ENCODE measurements around the gene TMEM117.

The TMEM117 gene

GRCh38 chr12:43884683-43885410, 49.0 kb downstream of the TMEM117 start:
- TF ChIP-seq, protein P1, sequence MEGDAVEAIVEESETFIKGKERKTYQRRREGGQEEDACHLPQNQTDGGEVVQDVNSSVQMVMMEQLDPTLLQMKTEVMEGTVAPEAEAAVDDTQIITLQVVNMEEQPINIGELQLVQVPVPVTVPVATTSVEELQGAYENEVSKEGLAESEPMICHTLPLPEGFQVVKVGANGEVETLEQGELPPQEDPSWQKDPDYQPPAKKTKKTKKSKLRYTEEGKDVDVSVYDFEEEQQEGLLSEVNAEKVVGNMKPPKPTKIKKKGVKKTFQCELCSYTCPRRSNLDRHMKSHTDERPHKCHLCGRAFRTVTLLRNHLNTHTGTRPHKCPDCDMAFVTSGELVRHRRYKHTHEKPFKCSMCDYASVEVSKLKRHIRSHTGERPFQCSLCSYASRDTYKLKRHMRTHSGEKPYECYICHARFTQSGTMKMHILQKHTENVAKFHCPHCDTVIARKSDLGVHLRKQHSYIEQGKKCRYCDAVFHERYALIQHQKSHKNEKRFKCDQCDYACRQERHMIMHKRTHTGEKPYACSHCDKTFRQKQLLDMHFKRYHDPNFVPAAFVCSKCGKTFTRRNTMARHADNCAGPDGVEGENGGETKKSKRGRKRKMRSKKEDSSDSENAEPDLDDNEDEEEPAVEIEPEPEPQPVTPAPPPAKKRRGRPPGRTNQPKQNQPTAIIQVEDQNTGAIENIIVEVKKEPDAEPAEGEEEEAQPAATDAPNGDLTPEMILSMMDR (IDR thresholded peaks at IDR 0.05) = no peak
- Histone ChIP-seq H3K27ac (no peak overlapping the region), H3K79me2 (no peaks in the 10 kb centered on the region), H3K27me3 (ENCODE audit: control insufficient read depth, insufficient read depth, low read length) (no peaks in the 10 kb centered on the region), H3K4me1 (peaks cover 8% of the 10 kb centered on the region), H3K9me3 (ENCODE audit: control insufficient read depth, low read length) (no peaks in the 10 kb centered on the region), H3K36me3 (ENCODE audit: control insufficient read depth, insufficient read depth, low read length) (no peaks in the 10 kb centered on the region), H3K9ac (no peak overlapping the region), H3K4me3 (ENCODE audit: low read depth, low read length) (no peak overlapping the region), H2AFZ (no peak overlapping the region), H3K4me2 (ENCODE audit: low read length) (no peak overlapping the region)

GRCh38 chr12:43887397-43887796, 51.5 kb downstream of the TMEM117 start:
- H3K9ac ChIP-seq = no peak overlapping the region
- no peak overlapping the region for H2AFZ ChIP-seq
- H3K36me3 ChIP-seq (ENCODE audit: control insufficient read depth, insufficient read depth, low read length) = no peaks in the 10 kb centered on the region
- no peak overlapping the region for H3K4me3 ChIP-seq (ENCODE audit: low read depth, low read length)
- H3K27me3 ChIP-seq (ENCODE audit: control insufficient read depth, insufficient read depth, low read length) = no peaks in the 10 kb centered on the region
- TF ChIP-seq, protein P1 (IDR thresholded peaks at IDR 0.05) = no peak
- H3K79me2 ChIP-seq = no peaks in the 10 kb centered on the region
- no peaks in the 10 kb centered on the region for H3K9me3 ChIP-seq (ENCODE audit: control insufficient read depth, low read length)
- no peak overlapping the region for H3K4me2 ChIP-seq (ENCODE audit: low read length)
- no peak overlapping the region for H3K27ac ChIP-seq
- peaks cover 8% of the 10 kb centered on the region for H3K4me1 ChIP-seq

GRCh38 chr12:43891856-43892574, 56.1 kb downstream of the TMEM117 start:
- TF ChIP-seq, protein P1 (IDR thresholded peaks at IDR 0.05) = no peak
- H3K9ac ChIP-seq = no peak overlapping the region
- H2AFZ ChIP-seq = no peak overlapping the region
- H3K4me1 ChIP-seq = peaks cover 6% of the 10 kb centered on the region
- H3K79me2 ChIP-seq = no peaks in the 10 kb centered on the region
- H3K4me3 ChIP-seq (ENCODE audit: low read depth, low read length) = no peak overlapping the region
- no peak overlapping the region for H3K4me2 ChIP-seq (ENCODE audit: low read length)
- H3K9me3 ChIP-seq (ENCODE audit: control insufficient read depth, low read length) = no peaks in the 10 kb centered on the region
- H3K27ac ChIP-seq = no peak overlapping the region
- no peaks in the 10 kb centered on the region for H3K27me3 ChIP-seq (ENCODE audit: control insufficient read depth, insufficient read depth, low read length)
- no peaks in the 10 kb centered on the region for H3K36me3 ChIP-seq (ENCODE audit: control insufficient read depth, insufficient read depth, low read length)

- Histone ChIP-seq H3K36me3 (ENCODE audit: control insufficient read depth, insufficient read depth, low read length) (no peaks in the 10 kb centered on the region), H3K4me1 (peaks cover 10% of the 10 kb centered on the region), H3K27ac (no peak overlapping the region), H3K27me3 (ENCODE audit: control insufficient read depth, insufficient read depth, low read length) (no peaks in the 10 kb centered on the region), H2AFZ (no peak overlapping the region), H3K9me3 (ENCODE audit: control insufficient read depth, low read length) (no peaks in the 10 kb centered on the region), H3K79me2 (no peaks in the 10 kb centered on the region), H3K9ac (no peak overlapping the region), H3K4me3 (ENCODE audit: low read depth, low read length) (no peak overlapping the region), H3K4me2 (ENCODE audit: low read length) (no peak overlapping the region)
- TF ChIP-seq, protein P1 (IDR thresholded peaks at IDR 0.05) = no peak
Observed at GRCh38 chr12:43893670-43894069, 57.8 kb downstream of the TMEM117 start.
